ENCODE data around the gene HEBP1. TPM values are rescaled to one million over a fixed set of nuclear protein-coding genes. Genes with fewer than 3 reads are reported as not detected.

HEBP1 gene
- total and polyA plus RNA-seq, 7 experiments from 2014 or later, result 10.9 to 47.7 (median 16.4) TPM

DNA sequence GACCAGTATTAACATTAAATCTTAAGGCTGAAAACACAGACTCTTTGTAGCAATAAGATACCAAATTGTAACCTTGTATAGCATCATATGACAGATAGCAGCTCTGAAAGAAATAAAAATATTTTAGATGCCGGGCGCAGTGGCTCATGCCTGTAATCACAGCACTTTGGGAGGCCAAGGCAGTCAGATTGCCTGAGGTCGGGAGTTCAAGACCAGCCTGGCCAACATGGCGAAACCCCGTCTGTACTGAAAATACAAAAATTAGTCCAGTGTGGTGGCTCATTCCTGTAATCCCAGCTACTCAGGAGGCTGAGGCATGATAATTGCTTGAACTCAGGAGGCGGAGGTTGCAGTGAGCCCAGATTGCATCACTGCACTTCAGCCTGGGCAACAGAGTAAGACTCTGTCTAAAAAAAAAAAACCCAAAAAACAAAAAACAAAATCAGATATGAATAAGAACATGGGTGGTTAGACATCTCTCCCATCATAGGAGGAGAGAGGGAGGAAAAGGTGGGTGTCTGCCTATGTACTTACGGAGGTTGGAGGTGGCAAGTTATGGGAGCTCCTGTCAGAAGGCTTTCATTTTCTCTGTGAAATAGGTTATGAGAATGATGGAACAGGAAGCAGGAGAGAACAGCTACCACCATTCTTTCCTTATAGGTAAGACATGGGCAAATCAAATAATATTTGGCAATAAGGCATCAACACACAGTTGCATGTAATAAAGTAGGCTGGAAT, 7.6 kb upstream of the HEBP1 start:
- H3K27ac Mint-ChIP-seq, result peak overlapping the region in 1 of 9 donors; percentile 41
- intact Hi-C loops (cut with micrococcal nuclease), result no loop called here
- H3K27me3 ChIP-seq (ENCODE audit: control insufficient read depth in 2 of 2, insufficient read depth in 2 of 2, low read length in 2 of 2), result peaks cover 0 to 2% of the 10 kb centered on the region in 2 donors
- ChIA-PET CTCF (no interaction called here), POLR2A (no interaction called here)
- no peak overlapping the region for H3K4me3 ChIP-seq (ENCODE audit: low read length)
- no peaks in the 10 kb centered on the region for H3K4me1 ChIP-seq (ENCODE audit: control insufficient read depth in 2 of 2, insufficient read depth in 2 of 2, low read length in 2 of 2)
- peaks cover 0 to 41% (median 0%) of the 10 kb centered on the region in 5 donors for H3K27me3 Mint-ChIP-seq
- no peaks in the 10 kb centered on the region for H3K36me3 Mint-ChIP-seq
- H3K9me3 ChIP-seq (ENCODE audit: control insufficient read depth in 2 of 3, low read length in 3 of 3), result no peaks in the 10 kb centered on the region
- no peak overlapping the region for H3K4me3 Mint-ChIP-seq
- peaks cover 0 to under 1% (median 0%) of the 10 kb centered on the region in 7 donors for H3K4me1 Mint-ChIP-seq
- no peaks in the 10 kb centered on the region for H3K36me3 ChIP-seq (ENCODE audit: control insufficient read depth in 2 of 3, insufficient read depth in 3 of 3, low read length in 3 of 3)
- no peak overlapping the region for H3K27ac ChIP-seq (ENCODE audit: low read depth, low read length)
- DNase-seq, result no peak
- peaks cover 0 to 2% (median 0%) of the 10 kb centered on the region in 11 donors for H3K9me3 Mint-ChIP-seq
- no peak for ATAC-seq

DNA sequence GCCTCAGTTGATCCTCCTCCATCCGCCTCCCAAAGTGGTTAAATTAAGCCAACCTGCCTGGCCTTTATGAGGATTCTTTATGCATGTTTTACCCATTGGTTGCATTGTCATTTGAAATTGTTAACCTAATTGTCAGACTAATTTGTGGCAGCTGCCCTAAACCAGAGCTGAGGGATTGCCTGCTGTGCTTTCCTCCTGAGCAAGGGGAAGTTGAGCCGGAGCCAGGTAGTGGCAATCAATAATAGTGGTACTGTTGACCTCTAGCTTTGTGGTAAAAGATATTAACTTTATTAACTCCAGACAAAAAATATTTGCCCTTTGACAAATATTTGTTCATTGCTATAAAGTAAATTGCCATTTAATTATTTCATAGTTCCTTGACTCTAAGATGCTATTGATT, 5.6 kb upstream of the HEBP1 start:
- Mint-ChIP-seq H3K9me3 (peaks cover 0 to 2% (median 0%) of the 10 kb centered on the region in 11 donors), H3K36me3 (peaks cover 0 to 3% (median 0%) of the 10 kb centered on the region in 5 donors), H3K4me1 (peaks cover 0 to 15% (median 6%) of the 10 kb centered on the region in 7 donors), H3K4me3 (no peak overlapping the region), H3K27me3 (peaks cover 0 to 41% (median 0%) of the 10 kb centered on the region in 5 donors), H3K27ac (no peak overlapping the region)
- intact Hi-C loops (cut with micrococcal nuclease), result no loop called here
- ATAC-seq (no peak), DNase-seq (no peak)
- no peaks in the 10 kb centered on the region for H3K36me3 ChIP-seq (ENCODE audit: control insufficient read depth in 2 of 3, insufficient read depth in 3 of 3, low read length in 3 of 3)
- H3K27ac ChIP-seq (ENCODE audit: low read depth, low read length), result no peak overlapping the region
- ChIA-PET POLR2A (no interaction called here), CTCF (no interaction called here)
- H3K9me3 ChIP-seq (ENCODE audit: control insufficient read depth in 2 of 3, low read length in 3 of 3), result no peaks in the 10 kb centered on the region
- H3K4me3 ChIP-seq (ENCODE audit: low read length), result no peak overlapping the region
- H3K27me3 ChIP-seq (ENCODE audit: control insufficient read depth in 2 of 2, insufficient read depth in 2 of 2, low read length in 2 of 2), result peaks cover 0 to 5% of the 10 kb centered on the region in 2 donors
- H3K4me1 ChIP-seq (ENCODE audit: control insufficient read depth in 2 of 2, insufficient read depth in 2 of 2, low read length in 2 of 2), result peaks cover 0 to 7% of the 10 kb centered on the region in 2 donors

GRCh38 chr12:13004986-13005385, 4.9 kb upstream of the HEBP1 start:
- ChIA-PET CTCF (no interaction called here), POLR2A (no interaction called here)
- no peak for ATAC-seq
- no peaks in the 10 kb centered on the region for H3K9me3 Mint-ChIP-seq
- peaks cover 0 to 7% of the 10 kb centered on the region in 2 donors for H3K4me1 ChIP-seq (ENCODE audit: control insufficient read depth in 2 of 2, insufficient read depth in 2 of 2, low read length in 2 of 2)
- DNase-seq, result no peak
- intact Hi-C loops (cut with micrococcal nuclease), result loop anchor here (5.0 kb wide), 6 partner anchors 162 to 738 kb away; partner anchors contain the start of genes BORCS5 (in 1 of the 2) and LRP6 (in 1 of the 2)
- peaks cover 0 to 38% (median 0%) of the 10 kb centered on the region in 5 donors for H3K27me3 Mint-ChIP-seq
- peak overlapping the region in 1 of 9 donors; percentile 55 for H3K27ac Mint-ChIP-seq
- peaks cover 0 to 4% (median 0%) of the 10 kb centered on the region in 3 experiments for H3K36me3 ChIP-seq (ENCODE audit: control insufficient read depth in 2 of 3, insufficient read depth in 3 of 3, low read length in 3 of 3)
- peak overlapping the region in 1 of 10 donors; percentile 29 for H3K4me3 Mint-ChIP-seq
- H3K27ac ChIP-seq (ENCODE audit: low read depth, low read length), result no peak overlapping the region
- H3K27me3 ChIP-seq (ENCODE audit: control insufficient read depth in 2 of 2, insufficient read depth in 2 of 2, low read length in 2 of 2), result peaks cover 0 to 5% of the 10 kb centered on the region in 2 donors
- H3K36me3 Mint-ChIP-seq, result peaks cover 0 to 3% (median 0%) of the 10 kb centered on the region in 5 donors
- H3K4me1 Mint-ChIP-seq, result peaks cover 0 to 15% (median 6%) of the 10 kb centered on the region in 7 donors
- H3K4me3 ChIP-seq (ENCODE audit: low read length), result no peak overlapping the region
- no peaks in the 10 kb centered on the region for H3K9me3 ChIP-seq (ENCODE audit: control insufficient read depth in 2 of 3, low read length in 3 of 3)

DNA sequence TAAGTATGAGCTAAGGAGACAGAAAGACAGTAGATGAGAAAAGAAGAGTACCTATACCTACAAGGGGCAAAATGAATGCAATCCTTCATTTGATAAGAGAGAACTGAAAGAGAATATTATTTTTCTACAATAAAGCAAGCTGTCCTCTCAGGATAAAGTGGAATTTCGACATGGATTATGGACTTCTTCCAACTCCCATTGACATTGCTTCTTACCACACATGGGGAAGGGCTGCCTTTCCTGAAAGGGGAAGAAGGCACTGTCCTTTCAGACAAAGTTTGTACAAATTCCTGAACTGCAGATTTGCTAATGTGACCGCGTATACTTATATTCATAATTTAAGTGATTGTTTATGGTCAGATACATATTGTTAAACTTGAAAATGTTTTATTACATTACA, 4.3 kb upstream of the HEBP1 start:
- Histone ChIP-seq H3K36me3 (ENCODE audit: control insufficient read depth in 2 of 3, insufficient read depth in 3 of 3, low read length in 3 of 3) (peaks cover 0 to 4% (median 0%) of the 10 kb centered on the region in 3 experiments), H3K9me3 (ENCODE audit: control insufficient read depth in 2 of 3, low read length in 3 of 3) (no peaks in the 10 kb centered on the region), H3K27ac (ENCODE audit: low read depth, low read length) (no peak overlapping the region), H3K4me1 (ENCODE audit: control insufficient read depth in 2 of 2, insufficient read depth in 2 of 2, low read length in 2 of 2) (peaks cover 5 to 10% of the 10 kb centered on the region in 2 donors), H3K27me3 (ENCODE audit: control insufficient read depth in 2 of 2, insufficient read depth in 2 of 2, low read length in 2 of 2) (peaks cover 0 to 5% of the 10 kb centered on the region in 2 donors), H3K4me3 (ENCODE audit: low read length) (no peak overlapping the region)
- CTCF ChIA-PET, result interaction anchor here (1.0 kb wide), 1 partner anchor 216 kb away, joined by 3 read pairs; no protein-coding TSS in a partner anchor
- DNase-seq (no peak), ATAC-seq (no peak)
- peaks cover 0 to 38% (median 0%) of the 10 kb centered on the region in 5 donors for H3K27me3 Mint-ChIP-seq
- no peak overlapping the region for H3K4me3 Mint-ChIP-seq
- H3K4me1 Mint-ChIP-seq, result peaks cover under 1 to 21% (median 12%) of the 10 kb centered on the region in 7 donors
- intact Hi-C loops (cut with micrococcal nuclease), result loop anchor here (5.0 kb wide), 6 partner anchors 163 to 737 kb away; partner anchors contain the start of genes BORCS5 (in 1 of the 2) and LRP6 (in 1 of the 2)
- peaks cover 0 to 3% (median 0%) of the 10 kb centered on the region in 5 donors for H3K36me3 Mint-ChIP-seq
- POLR2A ChIA-PET, result no interaction called here
- H3K9me3 Mint-ChIP-seq, result no peaks in the 10 kb centered on the region
- no peak overlapping the region for H3K27ac Mint-ChIP-seq

DNA sequence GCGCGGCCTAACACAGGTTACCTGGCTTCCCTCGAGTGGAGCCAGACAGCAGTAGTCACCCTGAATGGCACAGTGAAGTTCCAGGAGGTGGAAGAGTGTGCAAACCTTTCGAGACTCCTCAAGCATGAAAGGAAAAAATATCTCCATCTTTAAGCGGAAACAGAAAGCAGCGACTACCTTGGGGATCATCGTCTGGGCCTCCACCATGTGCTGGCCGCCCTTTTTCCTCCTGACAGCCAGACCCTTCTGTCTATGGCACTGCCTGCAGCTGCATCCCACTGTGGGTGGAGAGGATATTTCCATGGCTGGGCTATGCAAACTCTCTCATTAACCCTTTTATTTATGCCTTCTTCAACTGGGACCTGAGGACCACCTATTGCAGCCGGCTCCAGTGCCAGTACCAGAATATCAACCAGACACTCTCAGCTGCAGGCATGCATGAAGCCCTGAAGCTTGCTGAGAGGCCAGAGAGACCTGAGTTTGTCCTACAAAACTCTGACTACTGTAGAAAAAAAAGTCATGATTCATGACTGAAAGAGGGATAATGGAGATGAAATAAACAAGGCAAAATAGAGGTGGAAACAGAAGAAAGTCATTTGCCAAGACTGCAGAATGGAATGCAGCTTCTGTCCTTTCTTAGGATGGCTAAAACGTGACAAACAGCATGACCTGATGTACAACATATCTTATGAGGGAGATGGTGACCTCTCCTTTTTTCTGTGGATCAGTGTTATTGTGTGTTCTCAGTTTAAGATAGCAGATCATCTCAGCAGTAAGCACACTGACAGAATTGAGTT, 2.4 kb upstream of the HEBP1 start:
- POLR2A ChIA-PET, result interaction anchor here (0.7 kb wide), 1 partner anchor 108 kb away, joined by 3 read pairs; no protein-coding TSS in a partner anchor
- peak overlapping the region in 6 of 9 donors; percentile 26 to 92 (median 82) for H3K27ac Mint-ChIP-seq

DNA sequence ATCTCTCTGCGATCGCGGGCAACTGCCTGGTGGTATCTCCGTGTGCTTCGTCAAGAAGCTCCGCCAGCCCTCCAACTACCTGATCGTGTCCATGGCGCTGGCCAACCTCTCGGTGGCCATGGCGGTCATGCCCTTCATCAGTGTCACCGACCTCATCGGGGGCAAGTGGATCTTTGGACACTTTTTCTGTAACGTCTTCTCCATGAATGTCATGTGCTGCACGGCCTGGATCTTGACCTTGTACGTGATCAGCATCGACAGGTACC, 1.6 kb upstream of the HEBP1 start:
- peaks cover 0 to 35% (median 0%) of the 10 kb centered on the region in 5 donors for H3K27me3 Mint-ChIP-seq
- no peak for ATAC-seq
- peaks cover 26 to 45% (median 35%) of the 10 kb centered on the region in 7 donors for H3K4me1 Mint-ChIP-seq
- H3K27ac ChIP-seq (ENCODE audit: low read depth, low read length), result no peak overlapping the region
- H3K27me3 ChIP-seq (ENCODE audit: control insufficient read depth in 2 of 2, insufficient read depth in 2 of 2, low read length in 2 of 2), result peaks cover 0 to 5% of the 10 kb centered on the region in 2 donors
- H3K4me1 ChIP-seq (ENCODE audit: control insufficient read depth in 2 of 2, insufficient read depth in 2 of 2, low read length in 2 of 2), result peaks cover 8 to 23% of the 10 kb centered on the region in 2 donors
- ChIA-PET CTCF (interaction anchor here (1.1 kb wide), 1 partner anchor 85 kb away, joined by 3 read pairs; no protein-coding TSS in a partner anchor), POLR2A (interaction anchor here (0.7 to 1.4 kb wide), 2 partner anchors 85 to 108 kb away, joined by 3 read pairs; no protein-coding TSS in a partner anchor)
- peaks cover 0 to 3% (median 0%) of the 10 kb centered on the region in 5 donors for H3K36me3 Mint-ChIP-seq
- no peaks in the 10 kb centered on the region for H3K9me3 ChIP-seq (ENCODE audit: control insufficient read depth in 2 of 3, low read length in 3 of 3)
- H3K4me3 Mint-ChIP-seq, result peak overlapping the region; percentile 82 to 96 (median 87)
- intact Hi-C loops (cut with micrococcal nuclease), result loop anchor here (1.0 to 5.0 kb wide), 13 partner anchors 15 to 1769 kb away; partner anchors contain the start of genes ATF7IP (in 1 of the 2), BORCS5 (in 1 of the 2) and LRP6 (in 1 of the 2)
- H3K27ac Mint-ChIP-seq, result peak overlapping the region; percentile 26 to 92 (median 80)
- peak overlapping the region; percentile 52 for H3K4me3 ChIP-seq (ENCODE audit: low read length)
- H3K36me3 ChIP-seq (ENCODE audit: control insufficient read depth in 2 of 3, insufficient read depth in 3 of 3, low read length in 3 of 3), result peaks cover 0 to 4% (median 0%) of the 10 kb centered on the region in 3 experiments
- no peak for DNase-seq
- no peaks in the 10 kb centered on the region for H3K9me3 Mint-ChIP-seq

More for the DNA sequence above, 2.4 kb upstream of the HEBP1 start:
- peaks cover 0 to 5% of the 10 kb centered on the region in 2 donors for H3K27me3 ChIP-seq (ENCODE audit: control insufficient read depth in 2 of 2, insufficient read depth in 2 of 2, low read length in 2 of 2)
- peaks cover 8 to 19% of the 10 kb centered on the region in 2 donors for H3K4me1 ChIP-seq (ENCODE audit: control insufficient read depth in 2 of 2, insufficient read depth in 2 of 2, low read length in 2 of 2)
- no peaks in the 10 kb centered on the region for H3K9me3 ChIP-seq (ENCODE audit: control insufficient read depth in 2 of 3, low read length in 3 of 3)
- Mint-ChIP-seq H3K4me3 (peak overlapping the region; percentile 82 to 96 (median 87)), H3K36me3 (peaks cover 0 to 3% (median 0%) of the 10 kb centered on the region in 5 donors), H3K4me1 (peaks cover 19 to 38% (median 28%) of the 10 kb centered on the region in 7 donors), H3K9me3 (no peaks in the 10 kb centered on the region), H3K27me3 (peaks cover 0 to 38% (median 0%) of the 10 kb centered on the region in 5 donors)
- H3K4me3 ChIP-seq (ENCODE audit: low read length), result no peak overlapping the region
- CTCF ChIA-PET, result interaction anchor here (0.6 to 1.1 kb wide), 2 partner anchors 86 to 1808 kb away, joined by 3 read pairs; no protein-coding TSS in a partner anchor
- peaks cover 0 to 4% (median 0%) of the 10 kb centered on the region in 3 experiments for H3K36me3 ChIP-seq (ENCODE audit: control insufficient read depth in 2 of 3, insufficient read depth in 3 of 3, low read length in 3 of 3)
- H3K27ac ChIP-seq (ENCODE audit: low read depth, low read length), result no peak overlapping the region
- DNase-seq, result no peak
- no peak for ATAC-seq
- intact Hi-C loops (cut with micrococcal nuclease), result loop anchor here (1.0 to 5.0 kb wide), 7 partner anchors 165 to 735 kb away; partner anchors contain the start of genes BORCS5 (in 1 of the 2) and LRP6 (in 1 of the 2)
